GM10248 (cell line): ENCODE measurements around the gene NRARP.
"Not testable (repeated sequence)": the region's sequence is repeated elsewhere in the genome, so short reads cannot be mapped to it uniquely, and the experiment has no call there.

ENCODE experiments used
- CTCF ChIA-PET: fragments of 300-600 bp; sonication (Branson Sonifier 250); formaldehyde crosslinking; extraction: SDS; loops from one replicate; lab custom pipeline; 2021; ENCODE audit warnings: antibody characterized with exemption; lab: Yijun Ruan, JAX
- POLR2A ChIA-PET: fragments of 350-650 bp; sonication (Branson Sonifier 250); formaldehyde crosslinking; extraction: SDS; loops from one replicate; lab custom pipeline; 2020; ENCODE audit warnings: antibody characterized with exemption; lab: Yijun Ruan, JAX
- DNase-seq: peaks from one replicate; pipeline ENCODE4 v3.0.0; 2012; ENCODE audit errors: extremely low spot score
- TF ChIP-seq, protein P1 (sequence below): IDR thresholded peaks from 2 replicates; pipeline ENCODE4 v1.5.1; 2012; ENCODE audit warnings: mild to moderate bottlenecking, low read depth; ENCODE audit errors: extremely low read depth, missing control alignments, control extremely low read depth

The NRARP gene

DNA sequence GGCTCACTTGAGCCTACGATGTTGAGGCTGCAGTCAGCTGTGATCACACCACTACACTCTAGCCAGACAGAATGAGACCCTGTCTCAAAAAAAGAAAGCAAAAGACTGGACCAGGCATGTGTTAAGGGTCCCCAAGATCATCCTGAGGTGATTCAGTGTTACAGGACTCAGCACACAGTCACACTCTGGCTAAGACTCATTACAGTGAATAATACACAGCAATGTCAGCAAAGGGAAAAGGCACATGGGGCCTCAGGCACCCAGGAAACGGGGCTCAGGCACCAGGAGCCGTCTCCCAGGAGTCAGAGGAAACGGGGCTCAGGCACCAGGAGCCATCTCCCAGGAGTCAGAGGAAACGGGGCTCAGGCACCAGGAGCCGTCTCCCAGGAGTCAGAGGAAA, 39.2 kb upstream of the NRARP start:
- TF ChIP-seq, protein P1, sequence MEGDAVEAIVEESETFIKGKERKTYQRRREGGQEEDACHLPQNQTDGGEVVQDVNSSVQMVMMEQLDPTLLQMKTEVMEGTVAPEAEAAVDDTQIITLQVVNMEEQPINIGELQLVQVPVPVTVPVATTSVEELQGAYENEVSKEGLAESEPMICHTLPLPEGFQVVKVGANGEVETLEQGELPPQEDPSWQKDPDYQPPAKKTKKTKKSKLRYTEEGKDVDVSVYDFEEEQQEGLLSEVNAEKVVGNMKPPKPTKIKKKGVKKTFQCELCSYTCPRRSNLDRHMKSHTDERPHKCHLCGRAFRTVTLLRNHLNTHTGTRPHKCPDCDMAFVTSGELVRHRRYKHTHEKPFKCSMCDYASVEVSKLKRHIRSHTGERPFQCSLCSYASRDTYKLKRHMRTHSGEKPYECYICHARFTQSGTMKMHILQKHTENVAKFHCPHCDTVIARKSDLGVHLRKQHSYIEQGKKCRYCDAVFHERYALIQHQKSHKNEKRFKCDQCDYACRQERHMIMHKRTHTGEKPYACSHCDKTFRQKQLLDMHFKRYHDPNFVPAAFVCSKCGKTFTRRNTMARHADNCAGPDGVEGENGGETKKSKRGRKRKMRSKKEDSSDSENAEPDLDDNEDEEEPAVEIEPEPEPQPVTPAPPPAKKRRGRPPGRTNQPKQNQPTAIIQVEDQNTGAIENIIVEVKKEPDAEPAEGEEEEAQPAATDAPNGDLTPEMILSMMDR, result no peak
- no peak for DNase-seq
- POLR2A ChIA-PET, result no interaction called here
- CTCF ChIA-PET, result no interaction called here

DNA sequence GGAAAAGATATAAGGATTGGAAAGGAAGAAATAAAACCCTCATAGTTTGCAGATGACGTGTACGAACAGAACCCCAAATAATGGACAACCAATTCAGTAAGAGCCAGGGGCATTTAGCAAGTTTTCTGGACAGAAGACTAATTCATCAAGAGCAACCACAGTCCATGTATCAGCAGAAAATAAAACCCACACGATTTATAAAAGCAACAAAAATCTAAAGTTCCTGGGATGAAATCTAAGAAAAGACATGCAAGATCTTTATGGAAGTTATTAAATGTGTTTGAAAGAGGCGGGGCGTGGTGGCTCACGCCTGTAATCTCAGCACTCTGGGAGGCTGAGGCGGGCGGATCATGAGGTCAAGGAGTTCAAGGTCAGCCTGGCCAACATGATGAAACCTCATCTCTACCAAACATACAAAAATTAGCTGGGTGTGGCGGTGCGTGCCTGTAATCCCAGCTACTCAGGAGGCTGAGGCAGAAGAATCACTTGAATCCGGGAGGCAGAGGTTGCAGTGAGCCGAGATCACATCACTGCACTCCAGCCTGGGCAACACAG, 37.9 kb upstream of the NRARP start:
- POLR2A ChIA-PET, result interaction anchor here (0.7 kb wide), 1 partner anchor 13 kb away, joined by 7 read pairs; no protein-coding TSS in a partner anchor
- CTCF ChIA-PET, DNase-seq: not testable (repeated sequence)

DNA sequence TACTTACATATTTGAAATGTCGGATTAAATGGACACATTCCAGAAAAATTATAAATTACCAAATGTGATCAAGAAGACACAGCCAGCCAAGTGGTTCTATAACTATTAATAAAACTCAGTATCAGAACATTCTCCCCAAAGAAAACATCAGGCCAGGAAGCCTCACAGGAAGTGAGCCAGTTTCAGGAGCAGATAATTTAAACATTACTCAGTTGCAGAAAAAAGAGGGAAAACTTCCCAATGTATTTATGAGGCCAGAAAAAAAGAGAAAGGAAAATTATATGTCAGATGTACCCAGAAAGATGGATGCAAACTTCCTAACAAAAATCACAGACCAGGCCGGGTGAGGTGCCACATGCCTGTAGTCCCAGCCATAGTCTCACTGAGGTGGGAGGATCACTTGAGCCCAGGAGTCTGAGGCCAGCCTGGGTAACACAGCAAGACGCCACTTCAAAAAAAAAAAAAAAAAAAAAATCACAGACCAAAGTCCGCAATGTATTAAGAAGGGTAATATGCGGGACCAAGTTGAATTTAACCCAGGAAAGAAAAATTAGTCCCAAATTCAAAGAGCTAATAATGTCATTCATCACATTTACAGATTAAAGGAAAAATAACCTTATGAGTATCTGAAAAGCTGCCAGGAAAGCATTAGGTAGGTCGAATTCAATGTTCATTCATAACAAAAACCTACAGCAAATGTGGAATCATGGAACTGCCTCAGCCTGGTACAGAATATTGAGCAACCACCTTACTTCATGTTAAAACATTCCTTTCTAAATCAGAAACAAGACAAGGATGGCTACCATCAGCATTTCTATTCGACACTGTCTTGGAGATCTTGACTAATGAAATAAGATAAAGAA, 37.2 kb upstream of the NRARP start:
- POLR2A ChIA-PET, result interaction anchor here (0.7 kb wide), 1 partner anchor 12 kb away, joined by 7 read pairs; no protein-coding TSS in a partner anchor
- TF ChIP-seq, protein P1, result no peak
- CTCF ChIA-PET, result no interaction called here
- DNase-seq, result no peak

DNA sequence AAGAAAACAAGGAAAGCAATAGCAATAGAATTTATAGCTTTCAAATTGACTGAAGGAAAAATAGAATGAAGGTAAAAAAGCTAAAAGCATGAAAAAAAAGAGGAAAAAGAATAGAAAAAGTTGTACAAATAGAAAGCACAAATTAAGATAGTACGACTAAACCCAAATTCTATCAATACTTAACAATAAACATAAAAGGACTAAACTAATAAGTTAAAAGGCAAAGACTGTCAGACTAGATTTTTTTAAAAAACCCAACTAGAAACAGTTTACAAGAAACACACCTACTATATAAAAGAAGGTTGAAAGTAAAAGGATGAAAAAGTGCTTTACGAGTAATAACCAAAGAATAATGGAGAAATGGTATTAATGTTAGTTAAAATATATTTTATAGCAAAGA, 34.7 kb upstream of the NRARP start:
- CTCF ChIA-PET, result no interaction called here
- POLR2A ChIA-PET, result no interaction called here
- TF ChIP-seq, protein P1, result no peak
- DNase-seq, result no peak

DNA sequence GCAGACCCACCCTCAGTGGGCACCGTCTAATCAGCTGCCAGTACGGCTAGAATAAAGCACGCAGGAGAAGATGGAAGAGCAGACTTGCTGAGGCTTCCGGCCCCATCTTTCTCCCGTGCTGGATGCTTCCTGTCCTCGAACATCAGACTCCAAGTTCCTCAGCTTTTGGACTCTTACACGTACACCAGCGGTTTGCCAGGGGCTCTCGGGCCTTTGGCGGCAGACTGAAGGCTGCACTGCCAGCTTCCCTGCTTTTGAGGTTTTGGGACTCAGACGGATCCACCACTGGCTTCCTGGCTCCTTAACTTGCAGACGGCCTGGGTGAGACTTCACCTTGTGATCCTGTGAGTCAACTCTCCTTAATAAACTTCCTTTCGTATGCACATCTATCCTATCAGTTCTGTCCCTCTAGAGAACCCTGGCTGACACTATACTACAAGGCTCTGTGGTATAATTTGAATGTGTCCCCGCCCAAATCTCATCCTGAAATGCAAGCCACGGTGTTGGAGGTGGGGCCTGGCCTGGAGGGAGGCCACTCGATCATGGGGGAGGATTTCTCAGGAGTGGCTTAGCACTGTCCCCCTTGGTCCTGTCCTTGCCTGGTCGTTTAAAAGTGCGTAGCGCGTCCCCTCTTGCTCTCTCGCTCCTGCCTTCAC, 31.1 kb upstream of the NRARP start:
- TF ChIP-seq, protein P1, result no peak
- DNase-seq, result no peak
- POLR2A ChIA-PET, result no interaction called here
- CTCF ChIA-PET, result no interaction called here

DNA sequence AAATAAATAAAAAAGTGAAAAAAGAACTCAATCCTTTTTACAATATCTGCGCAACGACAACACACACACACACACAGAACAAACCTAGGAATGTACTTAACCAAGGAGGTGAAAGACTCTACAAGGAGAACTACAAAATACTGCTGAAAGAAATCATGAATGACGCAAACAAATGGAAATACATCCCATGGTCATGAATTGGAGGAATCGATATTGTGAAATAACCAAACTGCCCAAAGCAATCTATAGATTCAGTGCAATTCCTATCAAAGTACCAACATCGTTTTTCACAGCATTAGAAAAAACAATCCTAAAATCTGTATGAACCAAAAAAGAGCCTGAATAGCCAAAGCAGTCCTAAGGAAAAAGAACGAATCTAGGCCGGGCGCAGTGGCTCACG, 29.9 kb upstream of the NRARP start:
- DNase-seq, result no peak
- ChIA-PET CTCF (no interaction called here), POLR2A (no interaction called here)
- TF ChIP-seq, protein P1, result no peak
